K562 (cell line): Measurements from ENCODE around the gene CPED1. TPM values are rescaled to one million over a fixed set of nuclear protein-coding genes. Genes with fewer than 3 reads are reported as not detected.

Source experiments
- ATAC-seq: fragments of 200-7000 bp; cut with Tn5 transposase; 3 replicates; pipeline ENCODE4 v1.9.1; 2020; ENCODE audit warnings: moderate library complexity
- BruUV-seq: library from RNA; stranded (reverse); fragments of 400-500 nt; replicated peaks from 2 replicates; lab custom pipeline; 2021; lab: Mats Ljungman, UMichigan
- CTCF ChIA-PET: fragments of 300-600 bp; formaldehyde crosslinking; extraction: SDS; loops from one replicate; lab custom pipeline; 2021; ENCODE audit warnings: low intra/inter-chr PET ratio; lab: Yijun Ruan, JAX
- POLR2A ChIA-PET: fragments of 300-600, 350-650 bp; sonication (Branson Sonifier 250); formaldehyde crosslinking; extraction: SDS; loops from one replicate; lab custom pipeline; 2021; ENCODE audit warnings: antibody characterized with exemption, inconsistent platforms; lab: Yijun Ruan, JAX
- DNase-seq, 4 experiments: peaks; one replicate each; pipeline versions ENCODE4 v3.0.0 to v3.0.0-alpha.2; 2011 to 2018; ENCODE audit warnings: low spot score in 3 of 4, mixed read lengths in 3 of 4; ENCODE audit errors: extremely low read depth in 1 of 4
- FAIRE-seq: peaks from 2 replicates; lab custom pipeline; 2011; peaks lifted over from hg19 to GRCh38; lab: Jason Lieb, UNC
- H2AFZ ChIP-seq: 2 replicates; pipeline ENCODE4 v1.6.0; 2011; ENCODE audit warnings: low read depth, low read length, control low read depth, inconsistent platforms
- H3K27ac ChIP-seq: fragments of 200-600 bp; 3 replicates; pipeline ENCODE4 v1.8.0; 2011; ENCODE audit warnings: low read depth, mild to moderate bottlenecking, control low read depth, inconsistent platforms, low read length, moderate library complexity, mixed read lengths; ENCODE audit errors: extremely low read depth
- H3K27me3 ChIP-seq, 2 experiments: fragments of 300-600 bp in 1 of 2; 2 replicates in 1 of 2; 3 replicates in 1 of 2; pipeline versions ENCODE4 v1.6.0 to v1.8.0; 2011; ENCODE audit warnings: inconsistent platforms in 2 of 2, low read length in 2 of 2, mild to moderate bottlenecking in 1 of 2, mixed read lengths in 1 of 2, moderate library complexity in 1 of 2; ENCODE audit not compliant: control insufficient read depth in 2 of 2, insufficient read depth in 2 of 2
- H3K36me3 ChIP-seq: fragments of 300-600 bp; 3 replicates; pipeline ENCODE4 v1.8.0; 2011; ENCODE audit warnings: mild to moderate bottlenecking, low read length, inconsistent platforms; ENCODE audit not compliant: control insufficient read depth, insufficient read depth
- H3K4me1 ChIP-seq, 2 experiments: fragments of 200-600 bp in 1 of 2; replicated peaks in 1 of 2; 2 replicates in 1 of 2; 3 replicates in 1 of 2; pipeline versions ENCODE4 v1.5.1 to v1.8.0; 2011; ENCODE audit warnings: inconsistent platforms in 2 of 2, low read length in 2 of 2, mild to moderate bottlenecking in 1 of 2, mixed read lengths in 1 of 2, moderate library complexity in 1 of 2; ENCODE audit not compliant: control insufficient read depth in 2 of 2, insufficient read depth in 2 of 2
- H3K4me2 ChIP-seq: 2 replicates; pipeline ENCODE4 v1.6.1; 2011; ENCODE audit warnings: low read length, control low read depth, inconsistent platforms, mixed read lengths; ENCODE audit not compliant: insufficient read depth
- H3K4me3 ChIP-seq: fragments of 200-600 bp; sonication (generic), shearing (Covaris generic); 2 replicates; pipeline ENCODE4 v1.5.1; 2016; ENCODE audit warnings: control low read depth, inconsistent platforms
- H3K79me2 ChIP-seq: fragments of 200-600 bp; 3 replicates; pipeline ENCODE4 v1.8.0; 2011; ENCODE audit warnings: low read length, inconsistent platforms; ENCODE audit not compliant: control insufficient read depth, insufficient read depth
- H3K9ac ChIP-seq, 2 experiments: 2 replicates each; pipeline versions ENCODE4 v1.6.0 to v1.6.1; 2011; ENCODE audit warnings: low read depth in 2 of 2, low read length in 2 of 2, control low read depth in 1 of 2, inconsistent platforms in 1 of 2, mild to moderate bottlenecking in 1 of 2, mixed read lengths in 1 of 2; ENCODE audit not compliant: insufficient read depth in 1 of 2
- H3K9me1 ChIP-seq: one replicate; pipeline ENCODE4 v1.6.0; 2011; ENCODE audit warnings: inconsistent platforms, mild to moderate bottlenecking, low read length, moderate library complexity; ENCODE audit not compliant: control insufficient read depth, insufficient read depth
- H3K9me3 ChIP-seq: replicated peaks from 2 replicates; pipeline ENCODE4 v1.5.1; 2011; ENCODE audit warnings: low read depth, low read length, inconsistent platforms; ENCODE audit not compliant: control insufficient read depth, insufficient read depth
- H4K20me1 ChIP-seq: replicated peaks from 2 replicates; pipeline ENCODE4 v1.6.1; 2011; ENCODE audit warnings: low read length, inconsistent platforms, mixed read lengths; ENCODE audit not compliant: control insufficient read depth, insufficient read depth
- HMBOX1 ChIP-seq: sonication (generic); IDR thresholded peaks from 2 replicates; pipeline ENCODE4 v1.6.1; 2016
- MEIS2 ChIP-seq: fragments of 450-650 bp; IDR thresholded peaks from 2 replicates; pipeline ENCODE4 v1.6.1; 2014; ENCODE audit warnings: mild to moderate bottlenecking; ENCODE audit not compliant: partially characterized antibody
- MITF ChIP-seq: IDR thresholded peaks from 2 replicates; pipeline ENCODE4 v1.6.1; 2014; ENCODE audit warnings: antibody characterized with exemption
- MYC ChIP-seq, 2 experiments: fragments of 250-450 bp in 1 of 2; sonication (Bioruptor Pico) in 1 of 2; IDR thresholded peaks; 2 replicates each; pipeline versions ENCODE4 v1.5.1 to v1.6.1; 2012 to 2021; ENCODE audit warnings: low read depth in 2 of 2, borderline replicate concordance in 1 of 2, improper control_type of control experiment in 1 of 2, low read length in 1 of 2, mild to moderate bottlenecking in 1 of 2, moderate library complexity in 1 of 2
- ZNF24 ChIP-seq: fragments of 450-650 bp; IDR thresholded peaks from 2 replicates; pipeline ENCODE4 v1.6.1; 2016
- ZNF316 ChIP-seq: fragments of 450-650 bp; IDR thresholded peaks from 2 replicates; pipeline ENCODE4 v1.6.1; 2016
- WGBS: fragments of 100-300 bp; shearing (Covaris generic); methylation state at CpG from one replicate; pipeline ENCODE4 v1.1.6; 2016; ENCODE audit warnings: low coverage, mixed read lengths; ENCODE audit not compliant: insufficient coverage; ENCODE audit errors: missing lambda C conversion rate; 5-methylcytosine and 5-hydroxymethylcytosine counted together
- in situ Hi-C: fragments of 300-500 bp; cut with MboI; formaldehyde crosslinking; loops from 4 replicates; pipeline ENCODE4 v1.15.0; 2018; ENCODE audit warnings: inconsistent platforms, mixed read lengths
- intact Hi-C: fragments of 100-400 bp; cut with micrococcal nuclease; formaldehyde crosslinking; loops from 2 replicates; pipeline ENCODE4 v1.14.2; 2022
- polyA plus RNA-seq, 8 experiments: library from polyadenylated mRNA; depleted of rRNA in 4 of 8; stranded (reverse) in 5 of 8; unstranded in 3 of 8; fragments of >200 nt; fragmentation: Nextera tagmentation in 2 of 8; fragmentation: Illumina TruSeq in 1 of 8; extraction: Ambion mirVana in 2 of 8; extraction: Trizol in 1 of 8; gene quantifications; 2 replicates each; pipeline versions ENCODE4 v1.2.1 to v1.2.3, GENCODE V29; 2011 to 2014; ENCODE audit warnings: inconsistent platforms in 1 of 8, missing spikeins in 1 of 8
- total RNA-seq, 7 experiments: library from RNA; depleted of rRNA in 6 of 7; stranded (reverse); fragments of >200 nt in 6 of 7; fragmentation: Illumina TruSeq in 2 of 7; extraction: Trizol in 2 of 7; gene quantifications; 2 replicates each; pipeline versions ENCODE4 v1.2.1 to v1.2.3, GENCODE V29; 2011 to 2021; ENCODE audit warnings: low replicate concordance in 1 of 7

Gene CPED1
- total and polyA plus RNA-seq, 9 of the 15 experiments (the other 6 are each of a cell fraction or from before 2014, with no cell fraction given), result 195 to 393 (median 290) TPM

- Histone ChIP-seq H3K4me1 (peaks cover 0 to 8% of the 10 kb centered on the region in 2 experiments; a peak in 1 of 5 replicates), H3K4me3 (no peak overlapping the region), H3K27me3 (no peaks in the 10 kb centered on the region), H3K36me3 (peaks cover 95% of the 10 kb centered on the region), H3K9ac (no peak overlapping the region), H3K4me2 (no peak overlapping the region), H3K9me3 (no peaks in the 10 kb centered on the region), H3K79me2 (peaks cover 74% of the 10 kb centered on the region), H2AFZ (no peak overlapping the region), H3K9me1 (no peaks in the 10 kb centered on the region), H3K27ac (no peak overlapping the region), H4K20me1 (no peaks in the 10 kb centered on the region; the same call in 1 of the 2 replicates)
- no peak for TF ChIP-seq MYC (IDR thresholded peaks at IDR 0.05; ENCODE audit: low read depth, low read length)
- no peak for TF ChIP-seq MYC (CRISPR knock-in tag; IDR thresholded peaks at IDR 0.05; ENCODE audit: borderline replicate concordance, low read depth)
- TF ChIP-seq HMBOX1, result 0 out of 2 replicates have a peak, but pooled peaks have one; percentile 58
- 0 out of 2 replicates have a peak, but pooled peaks have one; percentile 10 for TF ChIP-seq ZNF24
- TF ChIP-seq MEIS2, result peak; percentile 46
- TF ChIP-seq ZNF316, result no peak
- TF ChIP-seq MITF, result no peak
- ATAC-seq (no peak), DNase-seq (no peak), FAIRE-seq (no peak)
- CTCF ChIA-PET, result no interaction called here
- intact Hi-C loops (no loop called here), in situ Hi-C loops (no loop called here)
- 79% methylated on average over 2 of the region's 2 CpGs for WGBS
- POLR2A ChIA-PET, result interaction anchor here (0.6 kb wide), 1 partner anchor 8 kb away, joined by 3 read pairs; no protein-coding TSS in a partner anchor
- BruUV-seq, result no TSS peak
Measured at GRCh38 chr7:121103579-121103978, 115.1 kb downstream of the CPED1 start.
